Activated CD8-positive, alpha-beta memory T cell treated with anti-CD3 and anti-CD28 coated beads, Interleukin-2, amount 50 U/mL, for 24 hours (primary cell): ENCODE measurements around the gene CABP7.
"Not testable (repeated sequence)": the region's sequence is repeated elsewhere in the genome, so short reads cannot be mapped to it uniquely, and the experiment has no call there.

ENCODE experiments used
- DNase-seq: peaks from one replicate; pipeline ENCODE4 v3.0.0-alpha.2; 2020; ENCODE audit errors: extremely low read depth

CABP7 gene

GRCh38 chr22:29748248-29748893, 28.6 kb downstream of the CABP7 start:
- no peak for DNase-seq

GRCh38 chr22:29750029-29750428, 30.2 kb downstream of the CABP7 start:
- no peak for DNase-seq

GRCh38 chr22:29750559-29751538, 31.0 kb downstream of the CABP7 start:
- DNase-seq: no peak

GRCh38 chr22:29751669-29752068, 31.9 kb downstream of the CABP7 start:
- no peak for DNase-seq

GRCh38 chr22:29753808-29754657, 34.2 kb downstream of the CABP7 start:
- no peak for DNase-seq

DNA sequence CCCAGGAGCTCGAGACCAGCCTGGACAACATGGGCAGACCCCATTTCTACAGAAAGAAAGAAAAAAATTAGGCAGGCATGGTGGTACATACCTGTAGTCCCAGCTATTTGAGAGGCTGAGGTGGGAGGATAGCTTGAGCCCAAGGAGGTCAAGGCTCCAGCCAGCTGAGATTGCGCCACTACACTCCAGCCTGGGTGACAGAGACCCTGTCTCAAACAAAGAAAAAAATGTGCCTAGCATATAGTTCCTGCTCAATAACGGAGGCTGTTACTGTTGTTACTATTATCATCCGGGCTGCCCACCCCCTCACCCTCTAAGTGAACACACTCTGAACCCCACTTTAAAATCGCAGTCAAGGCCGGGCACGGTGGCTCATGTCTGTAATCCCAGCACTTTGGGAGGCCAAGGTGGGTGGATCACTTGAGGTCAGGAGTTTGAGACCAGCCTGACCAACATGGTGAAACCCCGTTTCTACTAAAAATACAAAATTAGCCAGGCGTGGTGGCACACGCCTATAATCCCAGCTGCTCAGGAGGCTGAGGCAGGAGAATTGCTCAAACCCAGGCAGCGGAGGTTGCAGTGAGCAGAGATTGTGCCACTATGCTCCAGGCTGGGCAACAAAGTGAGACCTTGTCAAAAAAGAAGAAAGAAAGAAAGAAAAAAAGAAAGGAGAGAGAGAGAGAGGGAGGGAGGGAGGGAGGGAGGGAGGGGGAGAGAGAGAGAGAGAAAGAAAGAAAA, 35.0 kb downstream of the CABP7 start:
- DNase-seq: not testable (repeated sequence)

- no peak for DNase-seq
Measured at GRCh38 chr22:29755889-29756288, 36.1 kb downstream of the CABP7 start.

DNA sequence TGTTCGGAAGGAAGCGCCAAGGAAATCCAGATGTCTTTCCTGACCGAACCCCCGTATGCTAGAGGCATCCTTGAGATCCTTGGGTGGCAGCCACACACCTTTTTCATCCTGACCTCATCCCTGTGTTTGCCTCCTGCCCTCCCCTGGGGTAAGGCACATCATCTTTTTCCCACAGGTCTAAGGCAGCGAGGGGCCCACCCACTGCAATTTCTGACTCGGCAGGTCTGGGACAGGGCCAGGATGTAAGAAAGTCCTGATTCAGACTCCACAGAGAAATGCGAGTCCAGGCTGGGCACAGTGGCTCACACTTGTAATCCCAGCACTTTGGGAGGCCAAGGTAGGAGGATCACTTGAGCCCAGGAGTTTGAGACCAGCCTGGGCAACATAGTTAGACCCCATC, 36.5 kb downstream of the CABP7 start:
- DNase-seq: no peak

DNA sequence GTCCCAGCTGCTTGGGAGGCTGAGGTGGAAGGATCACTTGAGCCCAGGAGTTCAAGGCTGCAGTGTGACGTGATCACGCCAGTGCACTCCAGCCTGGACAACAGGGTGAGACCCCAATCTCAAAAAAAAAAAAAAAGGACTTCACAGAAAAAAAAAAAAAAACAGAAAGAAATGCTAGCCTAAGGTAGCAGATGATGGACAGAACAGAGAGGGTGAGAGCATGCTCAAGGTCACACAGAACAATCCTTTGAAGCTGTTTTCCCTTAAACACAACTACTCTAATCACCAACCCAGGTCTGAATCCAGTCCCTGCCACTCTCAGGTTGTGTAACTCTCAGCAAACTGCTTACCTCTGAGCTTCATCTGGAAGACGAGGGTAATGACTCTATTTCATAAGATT, 37.3 kb downstream of the CABP7 start:
- DNase-seq: no peak

- no peak for DNase-seq
Measured at GRCh38 chr22:29758068-29758622, 38.3 kb downstream of the CABP7 start.

DNA sequence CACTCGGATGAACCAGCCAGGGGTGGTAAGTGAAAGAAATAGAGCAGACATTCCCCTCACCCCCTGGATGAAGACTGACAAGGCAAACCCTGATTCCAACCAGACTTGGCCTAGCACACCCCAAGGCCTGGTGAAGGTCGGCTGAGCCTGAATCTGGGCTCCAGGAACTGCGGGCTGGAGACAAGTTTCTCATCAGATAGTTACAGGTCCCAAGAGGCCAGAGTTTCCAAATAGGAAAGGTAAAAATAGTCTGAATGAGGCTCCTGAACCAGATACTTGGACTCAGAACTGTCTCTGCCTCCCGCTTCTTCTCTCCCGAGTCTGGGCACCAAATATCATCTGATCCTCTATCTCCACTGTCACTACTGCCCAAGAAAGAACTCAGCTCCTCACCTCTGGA, 39.2 kb downstream of the CABP7 start:
- DNase-seq: no peak

DNA sequence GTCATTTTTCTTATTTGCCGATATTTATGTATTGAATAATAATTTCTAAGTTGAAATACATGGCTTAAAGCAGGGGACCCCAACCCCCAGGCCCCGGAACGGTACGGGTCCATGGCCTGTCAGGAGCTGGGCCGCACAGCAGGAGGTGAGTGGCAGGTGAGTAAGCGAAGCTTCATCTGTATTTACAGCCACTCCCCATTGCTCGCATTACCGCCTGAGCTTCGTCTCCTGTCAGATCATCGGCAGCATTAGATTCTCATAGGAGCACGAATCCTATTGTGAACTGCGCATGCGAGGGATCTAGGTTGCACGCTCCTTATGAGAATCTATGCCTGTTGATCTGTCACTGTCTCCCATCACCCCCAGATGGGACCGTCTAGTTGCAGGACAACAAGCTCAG, 42.5 kb downstream of the CABP7 start:
- no peak for DNase-seq

DNA sequence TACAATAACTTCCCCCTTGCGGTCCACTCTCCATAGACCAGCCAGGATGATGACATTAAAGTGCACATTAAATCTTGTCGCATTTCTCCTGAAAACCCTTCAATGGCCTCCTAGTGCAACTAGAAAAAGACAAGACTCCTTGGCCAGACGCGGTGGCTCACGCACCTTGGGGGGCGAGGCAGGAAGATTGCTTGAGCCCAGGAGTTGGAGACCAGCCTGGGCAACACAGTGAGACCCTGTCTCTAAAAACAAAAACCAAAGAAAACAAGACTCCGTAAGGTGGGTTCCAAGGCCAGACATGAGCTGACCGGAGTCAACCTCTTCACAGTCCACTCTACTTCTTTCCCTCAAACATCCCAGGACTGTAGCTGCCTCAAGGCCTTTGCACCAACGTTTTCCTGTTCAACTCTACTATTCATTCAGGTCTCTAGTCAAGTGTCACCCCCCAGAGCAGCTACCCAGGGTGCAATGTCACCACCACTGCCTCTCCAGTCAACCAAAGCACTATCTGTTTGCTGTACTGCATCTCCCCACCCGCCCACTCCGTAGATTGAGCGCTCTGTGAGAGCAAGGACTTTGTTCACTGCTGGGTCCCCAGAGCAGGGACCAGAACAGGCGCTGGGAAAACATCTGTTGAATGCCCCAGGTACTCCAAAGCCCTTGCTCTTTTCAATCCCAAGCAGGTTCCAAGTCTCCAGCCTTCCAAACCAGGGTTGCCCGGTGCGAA, 46.3 kb downstream of the CABP7 start:
- no peak for DNase-seq

- DNase-seq: peak; percentile 82
Measured at GRCh38 chr22:29766632-29767170, 46.9 kb downstream of the CABP7 start, which contains the start of gene ZMAT5. TSS of gene ZMAT5 (minus strand) at chr22:29767007. CDS start at chr22:29748544, 18,463 bp downstream.

GRCh38 chr22:29767171-29768051, 47.6 kb downstream of the CABP7 start, which contains the start of gene UQCR10:
TSS of gene UQCR10 (plus strand) at chr22:29767369. CDS start at chr22:29767399, 30 bp downstream.
- peak; percentile 82 for DNase-seq

- DNase-seq: no peak
Measured at GRCh38 chr22:29768052-29768693, 48.4 kb downstream of the CABP7 start.

DNA sequence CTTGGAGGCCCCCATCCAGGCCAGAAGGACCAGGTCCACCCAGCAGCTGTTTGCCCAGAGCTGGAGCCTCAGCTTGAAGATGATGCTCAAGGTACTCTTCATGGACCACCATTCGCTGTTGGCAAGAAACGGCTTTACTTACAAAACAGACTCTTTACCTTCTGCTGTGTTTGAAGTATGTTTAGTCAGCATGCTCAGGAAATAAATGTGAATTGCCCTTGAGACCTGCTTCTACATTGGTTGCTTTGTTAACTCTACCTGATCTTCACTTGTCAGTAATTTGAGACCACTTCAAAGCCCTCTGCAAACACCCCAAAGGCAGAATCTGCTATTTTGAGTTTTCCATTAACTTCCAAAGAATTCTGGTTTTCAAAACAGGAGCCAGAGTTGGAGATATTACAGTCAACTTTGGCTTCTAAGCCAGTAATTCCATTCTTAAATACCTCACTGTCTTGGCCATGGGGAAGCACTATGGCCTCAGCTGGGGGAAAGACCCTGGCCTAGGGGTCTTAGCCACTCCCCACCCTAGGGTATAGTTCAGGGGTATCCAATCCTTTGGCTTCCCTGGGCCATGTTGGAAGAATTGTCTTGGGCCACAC, 50.0 kb downstream of the CABP7 start:
- no peak for DNase-seq

GRCh38 chr22:29772170-29772641, 52.4 kb downstream of the CABP7 start:
- DNase-seq: no peak
